ENCODE results near the gene PSMB5. TPM values are rescaled to one million over a fixed set of nuclear protein-coding genes. Genes with fewer than 3 reads are reported as not detected.

The PSMB5 gene
- total and polyA plus RNA-seq, 2 of the 13 experiments (the other 11 are each of a cell fraction or from before 2014, with no cell fraction given), result 705 to 871 TPM

- peak; percentile 56 for TF ChIP-seq ZNF407 (CRISPR knock-in tag; IDR thresholded peaks at IDR 0.05; ENCODE audit: not compliant biosample characterization)
- peak; percentile 66; the same call in 1 of the 2 replicates for TF ChIP-seq ZNF747 (CRISPR knock-in tag; IDR thresholded peaks at IDR 0.05; ENCODE audit: borderline replicate concordance)
- TF ChIP-seq SP1 (IDR thresholded peaks at IDR 0.05), result no peak
- no peak for TF ChIP-seq SP1 (CRISPR knock-in tag; IDR thresholded peaks at IDR 0.05)
- no peak for TF ChIP-seq ZNF660 (CRISPR knock-in tag; IDR thresholded peaks at IDR 0.05; ENCODE audit: borderline replicate concordance, low read depth)
- TF ChIP-seq ARNTL (CRISPR knock-in tag; IDR thresholded peaks at IDR 0.05), result no peak
- TF ChIP-seq RFXANK (CRISPR knock-in tag; IDR thresholded peaks at IDR 0.05), result no peak
- no peak for TF ChIP-seq ZBTB14 (CRISPR knock-in tag; IDR thresholded peaks at IDR 0.05)
- TF ChIP-seq ZNF589 (CRISPR knock-in tag; conservative IDR thresholded peaks at IDR 0.05), result no peak
- peak; percentile 64 for TF ChIP-seq IKZF4 (CRISPR knock-in tag; IDR thresholded peaks at IDR 0.05; ENCODE audit: borderline replicate concordance, low read depth, not compliant biosample characterization)
- TF ChIP-seq FOXA1 (IDR thresholded peaks at IDR 0.05), result no peak
- TF ChIP-seq FOXA1 (CRISPR knock-in tag; IDR thresholded peaks at IDR 0.05), result 0 out of 2 replicates have a peak, but pooled peaks have one; percentile 21
- TF ChIP-seq NFYC (CRISPR knock-in tag; IDR thresholded peaks at IDR 0.05), result no peak
- no peak for TF ChIP-seq PBX2 (CRISPR knock-in tag; IDR thresholded peaks at IDR 0.05)
- peak; percentile 89 for TF ChIP-seq ZBTB38 (CRISPR knock-in tag; IDR thresholded peaks at IDR 0.05)
- no peak for TF ChIP-seq ZNF790 (CRISPR knock-in tag; IDR thresholded peaks at IDR 0.05; ENCODE audit: borderline replicate concordance)
- no peak for TF ChIP-seq ZNF713 (CRISPR knock-in tag; IDR thresholded peaks at IDR 0.05)
- no peak for TF ChIP-seq TRIM24 (CRISPR knock-in tag; IDR thresholded peaks at IDR 0.05)
- no peak for TF ChIP-seq ADNP (CRISPR knock-in tag; IDR thresholded peaks at IDR 0.05)
- no peak for TF ChIP-seq NR1H2 (CRISPR knock-in tag; IDR thresholded peaks at IDR 0.05; ENCODE audit: borderline replicate concordance, low read depth)
- TF ChIP-seq SRY (CRISPR knock-in tag; IDR thresholded peaks at IDR 0.05), result no peak; the same call in 1 of the 2 replicates
- no peak for TF ChIP-seq KDM1A (CRISPR knock-in tag; IDR thresholded peaks at IDR 0.05)
- no peak for TF ChIP-seq ATAD3A (CRISPR knock-in tag; IDR thresholded peaks at IDR 0.05)
- peak; percentile 48; the same call in 1 of the 2 replicates for TF ChIP-seq GPN1 (CRISPR knock-in tag; IDR thresholded peaks at IDR 0.05; ENCODE audit: borderline replicate concordance)
Measured at GRCh38 chr14:23052182-23052623, 17.5 kb upstream of the PSMB5 start (continued).
